BE2C (cell line): Measurements from ENCODE around the gene SLC43A3.

Source experiments
- DNase-seq: peaks from one replicate; pipeline ENCODE4 v3.0.0-alpha.2; 2020
- H3K27me3 ChIP-seq: fragments of 250-450 bp; sonication (Bioruptor Pico); 2 replicates; pipeline ENCODE4 v1.5.1; 2020; ENCODE audit warnings: mild to moderate bottlenecking
- H3K36me3 ChIP-seq: fragments of 250-450 bp; sonication (Bioruptor Pico); 2 replicates; pipeline ENCODE4 v1.5.1; 2020; ENCODE audit warnings: mild to moderate bottlenecking
- H3K4me1 ChIP-seq: fragments of 250-450 bp; sonication (Bioruptor Pico); 2 replicates; pipeline ENCODE4 v1.5.1; 2020
- H3K4me3 ChIP-seq: 2 replicates; pipeline ENCODE4 v1.5.1; 2011; ENCODE audit warnings: low read depth, low read length
- H3K9me3 ChIP-seq: fragments of 250-450 bp; sonication (Bioruptor Pico); 2 replicates; pipeline ENCODE4 v1.5.1; 2020
- CTCF ChIP-seq: IDR thresholded peaks from 2 replicates; pipeline ENCODE4 v1.5.1; 2012; ENCODE audit warnings: mild to moderate bottlenecking, low read depth, low read length

Gene SLC43A3

GRCh38 chr11:57474017-57474802 lies 47.3 kb upstream of the SLC43A3 start:
- H3K9me3 ChIP-seq, result no peaks in the 10 kb centered on the region
- H3K36me3 ChIP-seq, result no peaks in the 10 kb centered on the region
- no peak overlapping the region for H3K4me3 ChIP-seq
- DNase-seq, result no peak
- no peak for TF ChIP-seq CTCF
- no peaks in the 10 kb centered on the region for H3K4me1 ChIP-seq
- H3K27me3 ChIP-seq, result peaks cover 15% of the 10 kb centered on the region

- DNase-seq, result no peak
- Histone ChIP-seq H3K4me3 (no peak overlapping the region), H3K36me3 (no peaks in the 10 kb centered on the region), H3K27me3 (peaks cover 15% of the 10 kb centered on the region), H3K4me1 (no peaks in the 10 kb centered on the region), H3K9me3 (no peaks in the 10 kb centered on the region)
- TF ChIP-seq CTCF, result no peak
These were observed 46.4 kb upstream of the SLC43A3 start for GRCh38 chr11:57473285-57473841.

GRCh38 chr11:57471496-57471895 lies 44.6 kb upstream of the SLC43A3 start:
- Histone ChIP-seq H3K4me1 (no peaks in the 10 kb centered on the region), H3K36me3 (no peaks in the 10 kb centered on the region), H3K4me3 (no peak overlapping the region), H3K27me3 (peaks cover 8% of the 10 kb centered on the region), H3K9me3 (no peaks in the 10 kb centered on the region)
- no peak for TF ChIP-seq CTCF
- DNase-seq, result no peak

GRCh38 chr11:57469268-57469667 lies 42.3 kb upstream of the SLC43A3 start:
- Histone ChIP-seq H3K9me3 (no peaks in the 10 kb centered on the region), H3K36me3 (no peaks in the 10 kb centered on the region), H3K4me3 (no peak overlapping the region), H3K4me1 (no peaks in the 10 kb centered on the region), H3K27me3 (no peaks in the 10 kb centered on the region)
- TF ChIP-seq CTCF, result no peak
- no peak for DNase-seq

GRCh38 chr11:57468276-57468675 lies 41.4 kb upstream of the SLC43A3 start:
- no peak for TF ChIP-seq CTCF
- DNase-seq, result no peak
- Histone ChIP-seq H3K4me3 (no peak overlapping the region), H3K36me3 (no peaks in the 10 kb centered on the region), H3K4me1 (no peaks in the 10 kb centered on the region), H3K9me3 (no peaks in the 10 kb centered on the region), H3K27me3 (no peaks in the 10 kb centered on the region)

GRCh38 chr11:57467508-57468157 lies 40.7 kb upstream of the SLC43A3 start:
- Histone ChIP-seq H3K4me3 (no peak overlapping the region), H3K27me3 (no peaks in the 10 kb centered on the region), H3K4me1 (no peaks in the 10 kb centered on the region), H3K9me3 (no peaks in the 10 kb centered on the region), H3K36me3 (no peaks in the 10 kb centered on the region)
- DNase-seq, result no peak
- no peak for TF ChIP-seq CTCF
